HEK293 (cell line): ENCODE measurements around the gene GLRX.
A peak's percentile ranks its signal among the peaks of the same experiment; 100 is the strongest.
"Not testable (repeated sequence)": the region's sequence is repeated elsewhere in the genome, so short reads cannot be mapped to it uniquely, and the experiment has no call there.

Experiments
- CTCF ChIA-PET: fragments of 350-600 bp; formaldehyde crosslinking; extraction: SDS; loops from one replicate; lab custom pipeline; 2021; ENCODE audit warnings: antibody characterized with exemption; lab: Yijun Ruan, JAX
- POLR2A ChIA-PET: fragments of 300-600 bp; formaldehyde crosslinking; extraction: SDS; loops from one replicate; lab custom pipeline; 2020; ENCODE audit warnings: antibody characterized with exemption, inconsistent platforms; lab: Yijun Ruan, JAX
- H3K27ac ChIP-seq: fragments of 200-500 bp; sonication (Bioruptor generic); 2 replicates; pipeline ENCODE4 v1.5.1; 2014; ENCODE audit warnings: low read depth, low read length, control low read depth, inconsistent platforms; ENCODE audit errors: extremely low read depth
- H3K36me3 ChIP-seq, 2 experiments: fragments of 200-500 bp in 1 of 2; sonication (Bioruptor generic) in 1 of 2; 1 replicate in 1 of 2; 2 replicates in 1 of 2; pipeline ENCODE4 v1.5.1; 2014 to 2017; ENCODE audit warnings: inconsistent platforms in 2 of 2, low read length in 2 of 2; ENCODE audit not compliant: control insufficient read depth in 2 of 2, insufficient read depth in 1 of 2
- H3K4me1 ChIP-seq: fragments of 200-500 bp; sonication (Bioruptor generic); 2 replicates; pipeline ENCODE4 v1.5.1; 2014; ENCODE audit warnings: mild to moderate bottlenecking, low read length, inconsistent platforms; ENCODE audit not compliant: control insufficient read depth, insufficient read depth
- H3K4me3 ChIP-seq: 2 replicates; pipeline ENCODE4 v1.5.1; 2011; ENCODE audit warnings: low read depth, mild to moderate bottlenecking, control low read depth, low read length, moderate library complexity
- H3K9me3 ChIP-seq: fragments of 200-500 bp; sonication (Bioruptor generic); 2 replicates; pipeline ENCODE4 v1.5.1; 2014; ENCODE audit warnings: low read depth, low read length, inconsistent platforms; ENCODE audit not compliant: control insufficient read depth, insufficient read depth
- EGR2 ChIP-seq: fragments of 450-650 bp; formaldehyde crosslinking; IDR thresholded peaks from 2 replicates; pipeline ENCODE4 v1.5.1; 2016; ENCODE audit warnings: low read depth, missing biosample characterization, missing genetic modification characterization
- HOXC10 ChIP-seq: sonication (generic); formaldehyde crosslinking; IDR thresholded peaks from 2 replicates; pipeline ENCODE4 v1.8.1; 2023; ENCODE audit warnings: mild to moderate bottlenecking, missing genetic modification reagents
- IKZF3 ChIP-seq: fragments of 450-650 bp; IDR thresholded peaks from 2 replicates; pipeline ENCODE4 v1.5.0; 2018; ENCODE audit warnings: missing biosample characterization, mild to moderate bottlenecking, missing genetic modification characterization, moderate library complexity
- OVOL3 ChIP-seq: fragments of 450-650 bp; formaldehyde crosslinking; IDR thresholded peaks from 2 replicates; pipeline ENCODE4 v1.5.1; 2016; ENCODE audit warnings: missing biosample characterization, missing genetic modification characterization
- PRDM4 ChIP-seq: fragments of 450-650 bp; formaldehyde crosslinking; IDR thresholded peaks from 2 replicates; pipeline ENCODE4 v1.5.1; 2017; ENCODE audit warnings: missing biosample characterization, missing genetic modification characterization
- ZBTB6 ChIP-seq: fragments of 450-650 bp; formaldehyde crosslinking; IDR thresholded peaks from 2 replicates; pipeline ENCODE4 v1.5.1; 2017; ENCODE audit warnings: missing biosample characterization, missing genetic modification characterization
- ZEB2 ChIP-seq: fragments of 450-650 bp; formaldehyde crosslinking; IDR thresholded peaks from 2 replicates; pipeline ENCODE4 v1.5.1; 2016; ENCODE audit warnings: missing biosample characterization, missing genetic modification characterization
- ZFHX2 ChIP-seq: fragments of 450-650 bp; formaldehyde crosslinking; conservative IDR thresholded peaks from 2 replicates; pipeline ENCODE4 v1.5.1; 2016; ENCODE audit warnings: missing biosample characterization, missing genetic modification characterization
- ZNF18 ChIP-seq: fragments of 450-650 bp; formaldehyde crosslinking; IDR thresholded peaks from 2 replicates; pipeline ENCODE4 v1.5.1; 2016; ENCODE audit warnings: missing biosample characterization, missing genetic modification characterization
- ZNF214 ChIP-seq: fragments of 450-650 bp; formaldehyde crosslinking; IDR thresholded peaks from 2 replicates; pipeline ENCODE4 v1.5.1; 2017; ENCODE audit warnings: missing biosample characterization, mild to moderate bottlenecking, missing genetic modification characterization, borderline replicate concordance
- ZNF302 ChIP-seq: fragments of 450-650 bp; formaldehyde crosslinking; IDR thresholded peaks from 2 replicates; pipeline ENCODE4 v1.5.1; 2016; ENCODE audit warnings: missing biosample characterization, missing genetic modification characterization, low read depth
- ZNF311 ChIP-seq: fragments of 450-650 bp; formaldehyde crosslinking; IDR thresholded peaks from 2 replicates; pipeline ENCODE4 v1.5.1; 2017; ENCODE audit warnings: missing biosample characterization, missing genetic modification characterization, borderline replicate concordance
- ZNF341 ChIP-seq: fragments of 450-650 bp; formaldehyde crosslinking; IDR thresholded peaks from 2 replicates; pipeline ENCODE4; 2016; ENCODE audit warnings: low read depth, missing biosample characterization, missing genetic modification characterization
- ZNF501 ChIP-seq: fragments of 450-650 bp; formaldehyde crosslinking; IDR thresholded peaks from 2 replicates; pipeline ENCODE4 v1.5.1; 2016; ENCODE audit warnings: missing biosample characterization, missing genetic modification characterization
- ZNF513 ChIP-seq: fragments of 450-650 bp; IDR thresholded peaks from 2 replicates; pipeline ENCODE4 v1.5.1; 2018; ENCODE audit warnings: missing biosample characterization, missing genetic modification characterization
- ZNF571 ChIP-seq: fragments of 450-650 bp; formaldehyde crosslinking; IDR thresholded peaks from 2 replicates; pipeline ENCODE4 v1.5.0; 2017; ENCODE audit warnings: missing biosample characterization, missing genetic modification characterization
- ZNF580 ChIP-seq: fragments of 450-650 bp; formaldehyde crosslinking; IDR thresholded peaks from 2 replicates; pipeline ENCODE4 v1.5.1; 2016; ENCODE audit warnings: missing biosample characterization, missing genetic modification characterization
- ZNF626 ChIP-seq: fragments of 450-650 bp; sonication (Bioruptor Pico); formaldehyde crosslinking; IDR thresholded peaks from 2 replicates; pipeline ENCODE4 v1.5.1; 2018; ENCODE audit warnings: missing biosample characterization, missing genetic modification characterization, inconsistent platforms
- ZNF76 ChIP-seq: fragments of 450-650 bp; formaldehyde crosslinking; IDR thresholded peaks from 2 replicates; pipeline ENCODE4; 2016; ENCODE audit warnings: low read depth, missing biosample characterization, missing genetic modification characterization, borderline replicate concordance
- ZNF837 ChIP-seq: fragments of 450-650 bp; formaldehyde crosslinking; IDR thresholded peaks from 2 replicates; pipeline ENCODE4 v1.5.1; 2016; ENCODE audit warnings: missing biosample characterization, missing genetic modification characterization
- ZNF843 ChIP-seq: fragments of 450-650 bp; formaldehyde crosslinking; IDR thresholded peaks from 2 replicates; pipeline ENCODE4 v1.5.1; 2016; ENCODE audit warnings: missing biosample characterization, missing genetic modification characterization

GLRX gene

GRCh38 chr5:95837492-95837891, 15.0 kb upstream of the GLRX start:
- H3K4me1 ChIP-seq: peaks cover 7% of the 10 kb centered on the region
- ChIA-PET CTCF (interaction anchor here (1.3 to 3.6 kb wide), 5 partner anchors 10 to 192 kb away, joined by 3 to 22 read pairs (median 5); partner anchors contain the start of gene GLRX), POLR2A (no interaction called here)
- no peaks in the 10 kb centered on the region; a peak in 1 of 3 replicates for H3K36me3 ChIP-seq
- TF ChIP-seq ZNF626 (tag by site-specific recombination) (no peak), EGR2 (tag by site-specific recombination) (peak; percentile 63), ZNF302 (tag by site-specific recombination) (no peak), ZFHX2 (tag by site-specific recombination) (peak; percentile 61)
- H3K4me3 ChIP-seq: no peak overlapping the region
- no peaks in the 10 kb centered on the region for H3K9me3 ChIP-seq
- H3K27ac ChIP-seq: no peak overlapping the region

- POLR2A ChIA-PET, H3K27ac ChIP-seq, H3K4me3 ChIP-seq, H3K4me1 ChIP-seq, H3K9me3 ChIP-seq, H3K36me3 ChIP-seq: not testable (repeated sequence)
- CTCF ChIA-PET: interaction anchor here (0.6 to 3.6 kb wide), 7 partner anchors 11 to 511 kb away, joined by 3 to 22 read pairs (median 4); no protein-coding TSS in a partner anchor
These were observed 14.4 kb upstream of the GLRX start for GRCh38 chr5:95836971-95837370.

- no peak overlapping the region for H3K27ac ChIP-seq
- no peaks in the 10 kb centered on the region for H3K9me3 ChIP-seq
- CTCF ChIA-PET: interaction anchor here (0.6 to 3.6 kb wide), 6 partner anchors 11 to 511 kb away, joined by 3 to 22 read pairs (median 4); no protein-coding TSS in a partner anchor
- no peak for TF ChIP-seq OVOL3 (tag by site-specific recombination)
- TF ChIP-seq ZNF580: no peak
- no peak for TF ChIP-seq ZBTB6 (tag by site-specific recombination)
- no peak for TF ChIP-seq ZNF837 (tag by site-specific recombination)
- no peak for TF ChIP-seq ZNF311 (tag by site-specific recombination)
- TF ChIP-seq ZEB2 (tag by site-specific recombination): no peak
- TF ChIP-seq ZNF18: no peak
- TF ChIP-seq ZNF341 (tag by site-specific recombination): no peak
- no peak for TF ChIP-seq PRDM4 (tag by site-specific recombination)
- no peak for TF ChIP-seq IKZF3 (tag by site-specific recombination)
- no peak for TF ChIP-seq ZNF76
- TF ChIP-seq ZNF843: no peak
- no peak for TF ChIP-seq ZNF501 (tag by site-specific recombination)
- TF ChIP-seq HOXC10: no peak
- no peak for TF ChIP-seq ZNF571 (tag by site-specific recombination)
- TF ChIP-seq ZNF214 (tag by site-specific recombination): no peak
- no peak for TF ChIP-seq ZNF513 (tag by site-specific recombination)
- TF ChIP-seq, all 188 proteins: peak for 0
- peaks cover 7% of the 10 kb centered on the region for H3K4me1 ChIP-seq
- no peaks in the 10 kb centered on the region; a peak in 1 of 3 replicates for H3K36me3 ChIP-seq
- POLR2A ChIA-PET: no interaction called here
- no peak overlapping the region for H3K4me3 ChIP-seq
These were observed 14.0 kb upstream of the GLRX start for GRCh38 chr5:95836544-95836943.
